Stimulated activated naive CD8-positive, alpha-beta T cell treated with anti-CD3 and anti-CD28 coated beads, Interleukin-15, Interleukin-2, amounts not matched to agents 100 U/mL and 50 U/mL, for 24 hours (primary cell): ENCODE results near the gene XXYLT1.

ENCODE experiments used
- ATAC-seq: fragments of 150-1000 bp; cut with Tn5 transposase; one replicate; pipeline ENCODE4 v1.10.0; 2021
- DNase-seq: peaks from one replicate; pipeline ENCODE4 v3.0.0; 2021

XXYLT1 gene

DNA sequence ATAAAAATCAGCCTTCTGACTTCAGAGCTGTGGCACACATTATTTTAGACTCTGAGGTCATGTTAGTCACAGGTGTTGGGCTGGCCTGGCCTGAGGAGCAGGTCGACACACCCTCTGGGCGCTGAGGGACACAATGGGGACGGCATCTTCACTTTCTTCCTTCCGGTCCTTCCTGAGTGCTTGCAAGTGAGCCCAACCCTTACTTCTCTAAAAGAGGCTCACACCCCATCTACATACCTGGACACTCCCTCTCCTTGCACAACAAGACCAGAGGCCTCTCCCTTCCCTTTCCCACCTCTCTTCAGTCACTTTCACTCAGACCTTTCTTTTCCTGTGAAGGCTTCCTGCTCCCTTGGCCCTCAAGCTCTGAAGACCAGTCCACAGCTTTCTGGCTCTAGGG is 85.4 kb downstream of the XXYLT1 start:
- ATAC-seq (no peak), DNase-seq (no peak)

DNA sequence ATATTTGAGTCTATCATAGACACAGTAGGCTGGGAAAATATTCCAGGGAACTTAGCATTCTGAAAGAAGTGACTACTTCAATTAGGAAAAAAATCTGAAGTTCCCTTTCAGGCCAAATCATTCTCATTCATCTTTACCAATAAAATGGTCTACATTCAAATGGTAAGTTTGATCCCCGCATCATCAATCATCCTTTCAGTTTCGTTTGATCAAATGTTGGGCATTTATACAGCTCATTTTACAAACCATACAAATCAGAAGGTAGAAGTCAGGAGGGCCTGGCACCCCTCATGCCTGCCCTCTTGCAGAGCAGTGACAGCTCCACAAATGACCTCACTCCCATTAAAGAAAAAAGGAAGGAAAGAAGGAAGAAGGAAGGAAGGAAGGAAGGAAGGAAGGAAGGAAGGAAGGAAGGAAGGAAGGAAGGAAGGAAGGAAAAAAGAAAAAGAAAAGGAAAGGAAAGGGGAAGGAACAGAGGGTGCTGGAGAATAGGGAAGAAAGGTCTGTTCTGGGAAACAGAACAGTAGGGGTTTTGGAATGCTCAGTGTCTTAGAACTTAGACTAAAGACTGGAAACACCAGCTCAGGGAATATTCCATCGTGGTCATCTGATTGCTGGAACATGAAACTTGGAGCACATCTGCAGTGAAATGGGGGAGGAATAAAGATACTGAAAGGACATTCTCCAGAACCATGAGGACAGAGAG is 86.1 kb downstream of the XXYLT1 start:
- DNase-seq (no peak), ATAC-seq (no peak)

DNA sequence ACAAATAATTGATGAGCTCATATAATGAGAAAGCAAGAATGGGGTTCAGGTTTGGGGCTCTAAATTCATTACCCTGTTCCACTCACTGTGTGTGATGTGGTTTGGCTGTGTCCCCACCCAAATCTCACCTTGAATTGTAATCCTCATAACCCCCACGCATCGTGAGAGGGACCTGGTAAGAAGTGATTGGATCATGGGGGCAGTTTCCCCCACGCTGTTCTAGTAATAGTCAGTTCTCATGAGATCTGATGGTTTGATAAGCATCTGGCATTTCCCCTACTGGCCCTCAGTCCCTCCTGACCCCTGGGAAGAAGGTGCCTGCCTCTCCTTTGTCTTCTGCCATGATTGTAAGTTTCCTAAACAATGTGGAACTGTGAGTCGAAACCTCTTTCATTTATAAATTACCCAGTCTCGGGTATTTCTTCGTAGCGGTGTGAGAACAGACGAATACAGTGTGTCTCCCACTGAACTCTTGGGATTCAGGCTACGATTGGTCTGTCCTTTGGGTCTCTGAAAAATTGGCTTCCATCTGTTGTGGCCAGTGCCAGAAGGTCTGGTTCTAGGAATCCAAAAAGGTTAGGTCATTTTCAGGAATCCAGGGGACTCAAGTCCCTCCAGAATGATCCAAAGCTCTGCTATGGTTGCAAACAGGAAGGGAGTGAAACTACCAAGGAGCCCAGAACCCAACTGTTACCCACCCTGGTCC is 87.7 kb downstream of the XXYLT1 start:
- ATAC-seq = no peak
- no peak for DNase-seq

DNA sequence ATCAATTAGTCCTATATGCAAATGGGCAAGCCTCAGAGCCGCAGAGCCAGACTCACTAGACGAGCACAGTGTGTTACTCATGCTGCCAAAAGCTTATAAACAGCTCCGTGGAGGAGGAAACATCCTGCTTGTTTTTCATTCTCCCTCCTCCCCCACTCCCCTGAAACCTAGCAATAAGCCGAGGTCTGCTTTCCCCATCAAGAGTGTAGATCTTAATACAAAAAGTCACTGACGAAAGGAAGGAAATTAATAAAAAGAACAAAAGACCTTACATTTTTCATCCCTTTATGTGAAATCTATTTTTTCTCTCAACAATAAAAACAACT is 88.5 kb downstream of the XXYLT1 start:
- ATAC-seq = no peak
- DNase-seq = no peak

DNA sequence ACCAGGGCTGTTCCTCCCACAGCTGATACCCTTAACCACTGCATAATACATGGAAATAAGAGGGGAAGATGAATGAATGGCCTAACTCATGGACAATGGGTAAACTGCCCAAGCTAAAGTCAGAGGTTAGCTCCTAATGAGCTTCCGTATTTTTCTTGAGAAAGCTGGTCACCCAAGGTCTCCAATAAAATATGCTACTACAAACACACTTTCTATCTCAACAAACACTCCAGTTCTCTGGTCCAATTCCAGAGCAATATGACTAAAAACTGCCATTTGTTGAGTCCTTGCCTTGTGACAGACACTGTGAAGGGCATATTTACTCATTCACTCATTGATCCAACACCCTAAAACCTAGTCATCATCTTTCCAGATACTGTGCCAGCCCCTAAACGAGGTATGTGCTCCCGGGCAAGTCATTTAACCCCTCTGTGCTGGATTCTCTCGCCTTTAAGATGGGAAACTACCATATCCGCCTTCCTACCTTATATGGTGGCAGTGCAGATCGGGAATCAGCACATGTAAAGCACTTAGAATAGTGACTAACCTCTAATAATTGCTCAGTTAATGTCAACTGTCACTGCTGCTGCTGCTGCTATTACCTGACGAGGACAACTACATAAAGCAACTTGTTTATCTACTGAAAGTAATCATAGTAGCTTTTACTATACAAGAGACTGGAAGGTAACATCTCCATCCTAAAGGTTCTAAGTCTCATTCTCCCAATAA is 89.1 kb downstream of the XXYLT1 start:
- DNase-seq = no peak
- peak; percentile 48 for ATAC-seq

DNA sequence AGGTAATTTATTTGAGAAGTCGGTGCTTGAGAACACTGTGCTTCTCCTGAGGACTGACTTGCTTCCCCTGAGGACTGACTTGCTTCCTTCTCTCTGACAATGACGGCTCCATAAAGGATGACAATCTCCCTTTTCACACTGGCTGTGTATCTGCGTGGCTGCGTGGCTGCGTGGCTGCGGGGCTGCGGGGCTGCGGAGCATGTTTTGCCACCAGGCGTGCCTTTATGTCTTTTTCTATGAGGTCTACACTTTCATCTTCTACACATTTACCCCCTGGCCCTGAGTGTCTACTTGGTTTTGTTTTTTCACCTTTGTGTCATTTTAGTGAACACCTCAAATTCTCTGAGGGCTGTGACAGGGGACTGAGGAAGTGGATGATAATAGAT is 89.9 kb downstream of the XXYLT1 start:
- ATAC-seq (no peak), DNase-seq (no peak)

DNA sequence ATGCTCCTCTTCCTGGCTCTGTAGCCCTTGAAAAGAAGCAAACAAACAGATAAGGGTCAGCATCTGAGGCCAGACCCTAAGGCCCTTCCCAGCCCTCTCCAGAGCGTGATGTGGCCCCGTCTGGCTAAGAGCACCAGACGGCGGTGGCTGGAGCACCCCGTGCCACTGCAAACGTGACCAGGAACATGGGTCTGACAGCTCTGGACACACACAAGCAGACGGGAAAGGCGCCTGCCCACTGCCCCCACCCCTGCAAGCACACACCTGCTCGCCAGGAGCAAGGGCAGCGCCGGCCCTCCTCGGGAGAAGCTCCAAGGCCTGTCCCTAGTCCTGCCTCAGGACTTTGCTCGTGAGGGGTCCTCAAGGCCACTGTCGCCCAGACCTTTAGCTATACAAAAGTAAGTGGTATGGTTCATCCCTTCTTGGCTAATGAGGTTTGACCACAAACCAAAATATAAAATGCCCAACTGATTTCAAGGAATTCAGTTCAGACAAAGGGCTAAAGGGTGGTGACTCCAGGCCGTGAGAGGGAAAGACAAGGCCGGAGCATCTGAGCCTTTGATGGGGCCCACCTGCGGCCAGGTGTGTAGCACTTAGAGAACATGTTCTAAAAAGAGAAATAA is 90.4 kb downstream of the XXYLT1 start:
- DNase-seq = no peak
- no peak for ATAC-seq

DNA sequence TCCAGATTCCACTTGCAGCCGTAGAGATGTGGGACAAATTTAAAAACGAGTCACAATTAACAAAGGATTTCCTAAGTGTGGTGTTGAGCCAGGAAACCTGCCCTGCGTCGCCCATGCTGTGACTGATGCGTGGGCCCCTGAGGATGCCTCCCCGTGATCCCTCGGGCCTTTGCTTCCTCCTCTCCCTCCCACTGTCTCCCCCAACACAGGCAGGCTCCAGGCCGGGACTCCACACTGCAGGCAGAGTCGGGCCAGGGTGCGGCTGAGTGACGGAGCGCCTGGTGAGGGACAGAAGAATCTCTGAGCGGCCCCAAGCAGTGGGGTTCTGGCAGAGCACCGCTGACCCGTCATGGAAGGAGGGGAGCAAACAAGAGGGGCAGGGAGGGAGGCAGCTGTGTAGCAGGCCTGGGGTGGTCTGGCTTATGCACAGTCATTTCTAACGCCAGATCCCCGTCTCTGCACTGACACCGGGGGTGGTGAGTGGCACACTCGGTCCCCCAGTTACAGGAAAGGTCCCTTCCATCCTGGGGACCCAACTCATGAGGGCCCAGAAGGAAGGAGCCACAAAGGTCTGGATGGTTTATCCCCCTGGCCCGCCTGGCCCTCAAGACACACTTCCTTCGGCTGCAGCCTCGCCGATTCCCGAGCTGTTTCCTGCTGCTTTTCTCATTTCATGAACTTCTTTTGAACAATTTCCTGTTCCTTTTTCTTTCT is 91.0 kb downstream of the XXYLT1 start:
- DNase-seq (no peak), ATAC-seq (no peak)

DNA sequence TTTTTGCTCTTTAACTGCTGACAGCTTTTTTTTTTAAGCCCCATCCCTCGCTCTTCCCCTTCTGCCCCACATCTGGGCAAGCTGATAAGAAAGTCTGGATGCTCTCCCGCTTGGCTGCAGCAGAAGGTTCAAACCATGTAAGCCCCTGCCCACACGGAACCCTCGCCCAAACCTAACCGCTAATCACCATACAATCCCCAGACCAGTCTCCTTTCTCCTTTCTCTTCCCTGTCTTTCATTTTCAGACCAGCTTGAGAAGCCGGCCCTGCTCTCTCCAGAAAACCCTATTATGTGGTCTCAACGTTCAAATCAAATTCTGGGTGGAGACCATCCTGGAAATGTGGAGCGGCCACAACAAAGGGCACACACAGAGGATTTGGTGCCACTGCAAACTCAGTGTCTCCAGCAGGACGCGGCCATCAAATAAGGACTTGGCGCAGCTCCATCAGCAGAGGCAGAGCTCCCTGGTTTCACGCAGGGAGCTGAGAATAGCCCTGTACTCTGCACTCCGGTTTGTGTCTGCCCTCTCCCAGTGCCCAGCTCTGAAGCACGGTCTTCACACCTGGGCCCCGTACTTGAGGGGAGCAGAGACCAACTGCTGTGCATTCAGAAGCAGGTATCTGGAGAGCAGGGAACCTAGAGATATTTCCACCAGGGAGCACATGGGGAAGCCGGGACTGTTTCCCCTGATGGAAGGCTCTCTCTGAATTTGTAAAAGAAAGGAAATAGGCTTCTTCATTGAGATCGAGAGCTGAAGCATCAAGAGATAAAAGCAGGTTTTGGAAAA is 92.6 kb downstream of the XXYLT1 start:
- ATAC-seq (no peak), DNase-seq (no peak)

DNA sequence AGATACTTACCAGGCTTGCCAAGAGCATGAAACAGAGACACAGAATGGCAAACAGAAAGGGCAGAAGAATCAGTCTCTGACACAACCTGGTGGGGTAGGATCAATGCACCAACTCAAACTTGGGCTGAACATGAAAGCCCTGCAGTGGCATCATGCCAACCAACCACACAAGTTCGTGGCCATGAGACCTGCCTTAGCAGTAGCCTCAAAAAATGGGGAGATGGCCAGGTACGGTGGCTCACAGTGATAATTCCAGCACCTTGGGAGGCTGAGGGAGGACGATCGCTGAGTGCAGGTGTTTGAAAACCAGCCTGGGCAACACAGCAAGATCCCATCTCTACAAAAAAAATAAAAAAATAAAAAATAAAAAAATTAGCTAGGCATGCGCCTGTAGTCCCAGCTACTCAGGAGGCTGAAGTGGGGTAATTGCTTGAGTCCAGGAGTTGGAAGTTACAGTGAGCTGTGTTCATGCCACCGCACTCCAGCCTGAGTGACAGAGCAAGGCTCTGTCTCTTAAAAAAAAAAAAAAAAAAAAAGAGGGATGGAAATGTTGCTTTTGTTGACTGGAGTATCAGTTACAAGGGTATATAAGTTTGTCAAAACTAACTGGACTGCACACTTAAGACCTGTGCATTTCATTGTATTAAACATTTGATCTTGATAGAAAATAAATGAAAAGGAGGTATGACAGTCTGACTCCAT is 93.4 kb downstream of the XXYLT1 start:
- ATAC-seq (no peak), DNase-seq (no peak)

DNA sequence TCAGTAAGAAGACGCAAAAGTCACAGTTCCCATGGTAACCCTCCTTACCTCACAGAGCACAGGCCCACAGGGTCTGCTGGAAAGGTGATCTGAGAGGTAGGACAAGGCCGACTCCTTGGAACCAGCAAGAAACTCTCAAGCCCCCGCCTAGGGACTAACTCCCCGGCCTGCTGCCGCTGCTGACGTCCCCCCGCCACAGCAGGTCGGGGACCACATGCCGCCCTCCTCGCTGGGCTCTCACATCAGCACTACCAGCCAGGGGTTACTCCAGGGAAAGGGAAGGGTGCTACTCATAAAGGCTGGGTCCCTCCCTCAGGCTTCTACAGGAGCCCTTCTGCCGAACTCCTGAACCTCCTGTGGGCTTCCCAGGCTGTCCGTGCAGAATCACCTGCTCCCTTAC is 94.2 kb downstream of the XXYLT1 start:
- DNase-seq (no peak), ATAC-seq (no peak)

DNA sequence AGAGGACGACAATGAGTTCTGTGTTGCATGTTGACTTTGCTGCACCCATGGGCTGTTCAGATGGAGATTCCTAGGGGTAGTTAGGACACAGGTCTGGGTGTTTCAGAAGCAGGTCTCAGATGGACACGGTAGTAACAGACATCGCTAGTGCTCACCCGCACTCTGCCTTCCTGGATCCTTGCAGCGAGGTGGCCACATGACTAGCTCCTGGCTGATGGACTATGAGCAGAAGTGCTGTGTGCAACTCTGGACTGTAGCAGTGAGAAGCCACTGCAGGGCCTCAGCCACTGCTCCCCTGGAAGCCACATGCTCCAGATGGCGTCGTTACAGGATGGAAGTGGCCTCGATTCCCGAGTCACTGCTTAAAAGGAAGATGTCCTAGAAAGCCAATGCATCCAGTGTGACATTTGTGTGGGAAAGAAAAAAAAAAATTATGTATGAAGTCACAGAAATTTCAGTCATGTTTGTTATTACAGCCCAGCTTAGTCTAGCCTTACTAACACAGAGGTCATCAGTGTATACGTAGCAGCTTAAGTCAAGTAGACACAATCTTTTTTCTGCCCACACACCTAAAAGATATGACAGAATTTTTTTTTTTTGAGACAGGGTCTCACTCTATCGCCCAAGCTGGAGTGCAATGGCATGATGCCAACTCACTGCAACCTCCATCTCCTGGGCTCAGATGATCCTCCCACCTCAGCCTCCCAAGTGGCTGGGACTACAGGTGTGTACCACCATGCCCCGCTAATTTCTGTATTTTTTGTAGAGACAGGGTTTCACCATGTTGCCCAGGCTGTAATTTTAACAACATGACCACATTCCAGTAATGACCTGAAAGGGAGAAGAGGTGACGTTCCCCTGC is 95.3 kb downstream of the XXYLT1 start:
- DNase-seq = no peak
- ATAC-seq = no peak

DNA sequence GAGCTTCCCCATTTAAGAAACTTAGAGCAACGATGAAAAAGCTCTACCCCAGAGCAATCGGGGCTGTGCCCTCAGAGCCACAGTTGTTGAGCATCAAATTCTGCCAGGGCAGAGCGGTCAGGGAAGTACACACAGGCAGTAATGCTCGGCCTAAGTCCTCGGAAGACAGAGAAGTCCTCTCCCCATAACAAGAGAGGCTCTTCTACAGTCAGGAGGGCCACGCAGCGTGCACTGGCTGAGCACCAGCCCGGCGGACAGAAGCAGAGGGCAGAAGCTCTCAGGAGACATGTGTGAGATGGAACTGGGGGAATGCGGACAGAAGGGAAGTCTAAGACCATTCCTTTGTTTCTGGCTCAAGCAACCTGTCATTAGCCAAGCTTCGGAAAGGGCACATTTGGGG is 95.9 kb downstream of the XXYLT1 start:
- ATAC-seq = no peak

DNA sequence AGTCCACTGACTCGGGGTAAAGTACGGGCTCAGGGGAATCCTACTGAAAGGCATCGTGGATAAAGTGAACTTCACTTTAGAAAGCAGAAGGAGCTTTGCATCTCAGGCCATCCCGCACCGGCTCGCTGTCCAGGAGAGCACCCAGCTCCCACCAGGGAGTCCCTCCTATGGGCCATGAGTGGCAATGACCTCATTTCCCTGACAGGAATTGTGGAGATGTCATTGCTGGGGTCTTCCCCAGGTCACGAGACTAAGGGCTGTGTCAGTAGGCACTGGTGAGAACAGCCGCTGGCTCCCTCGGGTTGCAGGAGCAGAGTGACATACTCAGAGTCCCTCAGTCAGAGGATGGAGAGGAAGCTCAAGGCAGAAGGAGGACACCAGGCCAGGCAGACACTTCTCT is 97.3 kb downstream of the XXYLT1 start:
- DNase-seq (no peak), ATAC-seq (no peak)

More for the DNA sequence above, 95.9 kb downstream of the XXYLT1 start:
- no peak for DNase-seq

DNA sequence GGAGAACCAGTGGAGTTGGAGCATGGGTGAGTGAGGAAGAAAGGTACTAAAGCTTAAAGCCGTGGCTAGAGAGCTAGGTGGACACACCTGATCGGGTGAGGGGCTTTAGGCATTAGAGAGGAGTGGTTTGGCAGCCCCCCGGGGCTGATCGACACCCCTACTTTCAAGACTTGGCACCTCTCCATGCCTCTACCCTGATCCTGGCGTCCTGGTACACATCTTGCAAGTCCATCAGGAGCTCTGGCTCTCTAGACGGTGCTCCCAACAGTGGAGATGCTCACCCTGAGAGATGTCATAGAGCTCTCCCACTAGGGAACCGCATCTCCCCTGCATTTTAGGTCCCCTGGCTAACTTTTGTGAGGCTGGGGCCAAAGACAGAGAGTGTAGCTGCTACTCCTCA is 98.1 kb downstream of the XXYLT1 start:
- DNase-seq (no peak), ATAC-seq (no peak)

DNA sequence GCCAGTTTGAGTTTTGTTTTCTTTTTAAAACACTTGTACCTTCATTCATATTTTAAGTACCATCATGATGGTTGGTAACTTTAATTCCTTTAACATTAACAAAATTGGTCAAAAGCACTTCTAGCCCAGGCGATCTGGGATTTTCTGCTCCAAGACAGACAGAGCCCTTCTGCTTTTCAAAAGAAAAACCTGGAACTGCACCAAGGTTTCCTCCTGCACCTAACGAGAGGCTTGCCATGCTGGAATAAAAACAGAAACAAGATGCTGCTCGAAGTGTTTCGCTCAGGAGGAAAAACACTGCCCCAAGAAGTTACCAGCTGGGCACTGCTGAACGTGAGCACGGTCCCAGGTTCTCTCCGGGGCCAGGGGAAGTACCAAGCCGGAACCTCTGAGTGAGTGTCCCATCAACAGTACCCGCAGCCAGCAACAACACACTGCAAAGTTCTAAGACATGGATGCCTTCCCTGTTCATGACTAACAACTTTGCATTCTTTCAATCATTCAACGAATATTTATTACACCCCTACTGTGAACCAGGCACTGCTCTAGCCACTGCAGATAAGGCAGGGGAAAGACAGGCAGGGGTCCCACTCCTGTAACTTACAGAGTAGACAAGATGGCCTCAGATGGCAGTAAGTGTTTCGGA is 98.8 kb downstream of the XXYLT1 start:
- no peak for DNase-seq
- no peak for ATAC-seq

DNA sequence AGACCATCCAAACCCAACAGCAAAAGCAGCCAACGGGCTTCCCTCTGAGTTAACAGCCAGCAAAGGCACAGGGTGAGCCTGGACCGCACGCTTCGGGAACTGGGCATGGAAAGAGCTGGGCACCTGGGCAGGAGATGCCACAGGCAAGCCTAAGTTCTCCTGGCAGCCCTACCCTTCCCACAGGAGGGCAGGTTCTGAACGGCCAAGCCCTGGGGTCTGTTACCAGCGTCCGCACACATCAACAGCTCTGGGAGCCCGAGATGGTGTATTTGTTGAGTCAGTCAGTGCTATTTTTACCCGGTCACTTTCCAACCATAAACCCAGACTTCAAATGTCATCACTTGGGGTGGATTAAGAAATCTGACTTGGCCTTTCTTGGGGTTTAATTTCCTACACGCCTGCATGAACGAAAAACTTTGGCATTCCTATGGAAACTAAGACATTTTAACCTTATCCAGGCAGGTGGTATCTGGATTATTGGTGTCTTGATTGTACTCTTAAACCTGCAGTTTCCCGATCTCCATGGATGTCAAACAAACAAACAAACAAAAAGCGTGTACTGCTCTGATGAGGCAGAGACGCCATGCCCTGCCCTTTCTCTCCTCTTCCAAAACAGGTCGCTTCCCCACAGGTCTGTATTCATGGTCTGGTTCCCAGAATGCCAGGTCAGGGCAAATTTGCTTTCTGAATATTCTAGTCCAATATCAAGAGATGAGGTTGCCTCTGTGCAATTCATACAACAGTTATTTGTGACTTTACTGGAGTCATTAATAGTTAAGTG is 99.7 kb downstream of the XXYLT1 start:
- no peak for DNase-seq

DNA sequence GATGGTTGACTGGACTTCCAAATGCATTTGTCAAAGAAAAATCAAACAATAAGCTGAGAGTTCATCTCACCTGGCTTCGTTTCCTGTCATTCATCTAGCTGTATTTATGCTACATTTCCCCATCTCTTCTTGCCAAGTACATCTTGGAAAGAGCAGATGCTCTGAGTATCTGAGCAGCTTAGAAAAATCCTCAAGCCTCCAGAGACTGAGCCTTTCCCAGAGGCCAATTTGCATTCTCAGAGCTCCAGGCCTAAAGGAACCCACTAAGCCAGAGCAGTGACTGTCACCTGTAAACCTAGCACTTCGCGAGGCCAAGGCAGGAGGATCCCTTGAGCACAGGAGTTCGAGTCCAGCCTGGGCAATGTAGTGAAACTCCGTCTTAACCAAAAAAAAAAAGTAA is 100.5 kb downstream of the XXYLT1 start:
- ATAC-seq = no peak
- DNase-seq = no peak

More for the DNA sequence above, 99.7 kb downstream of the XXYLT1 start:
- ATAC-seq = no peak
